Heart right ventricle (tissue), 16 donors: Measurements from ENCODE around the gene CD276. TPM values are rescaled to one million over a fixed set of nuclear protein-coding genes. Genes with fewer than 3 reads are reported as not detected.

Experiments
- ATAC-seq, 8 donors: fragments of 200-7000 bp; cut with Tn5 transposase; one replicate each; pipeline ENCODE4 v1.9.1; 2020; ENCODE audit warnings: mild to moderate bottlenecking in 8 of 8, moderate library complexity in 8 of 8, moderate number of reproducible peaks in 1 of 8
- DNase-seq, 2 donors: peaks; one replicate each; pipeline ENCODE4 v3.0.0-alpha.2; 2020
- H3K27ac ChIP-seq, 10 donors: fragments of 200-600 bp; sonication (generic) in 2 of 10; one replicate each; pipeline versions ENCODE4 v1.5.0 to v1.8.0; 2020 to 2022; ENCODE audit warnings: mild to moderate bottlenecking in 3 of 10
- H3K27me3 ChIP-seq, 7 donors: fragments of 200-600 bp; one replicate each; pipeline ENCODE4 v1.8.0; 2021 to 2022; ENCODE audit warnings: mild to moderate bottlenecking in 2 of 7
- H3K36me3 ChIP-seq, 9 donors: fragments of 200-600 bp; sonication (generic) in 1 of 9; one replicate each; pipeline versions ENCODE4 v1.5.0 to v1.8.0; 2020 to 2022; ENCODE audit warnings: mild to moderate bottlenecking in 2 of 9
- H3K4me1 ChIP-seq, 9 donors: fragments of 200-600 bp; sonication (generic) in 1 of 9; one replicate each; pipeline versions ENCODE4 v1.5.0 to v1.8.0; 2020 to 2022; ENCODE audit warnings: mild to moderate bottlenecking in 4 of 9
- H3K4me3 ChIP-seq, 10 donors: fragments of 200-600 bp; sonication (generic) in 2 of 10; one replicate each; pipeline versions ENCODE4 v1.5.0 to v1.8.0; 2020 to 2022; ENCODE audit warnings: mild to moderate bottlenecking in 7 of 10, moderate library complexity in 2 of 10
- H3K9me3 ChIP-seq, 11 donors: fragments of 200-600 bp in 10 of 11; sonication (generic) in 2 of 11; one replicate each; pipeline versions ENCODE4 v1.5.0 to v1.8.0; 2013 to 2022; ENCODE audit warnings: mild to moderate bottlenecking in 2 of 11, control low read depth in 1 of 11, moderate library complexity in 1 of 11
- WGBS, 2 donors: extraction: QIAGEN DNeasy Blood & Tissue Kit; methylation state at CpG; one replicate each; pipeline ENCODE4 v1.1.7; 2013; ENCODE audit warnings: inconsistent platforms in 1 of 2; 5-methylcytosine and 5-hydroxymethylcytosine counted together
- intact Hi-C, 10 donors: fragments of 100-400 bp; cut with DNase I; formaldehyde crosslinking; loops; one replicate each; pipeline versions ENCODE4 v1.11.1 to v1.14.2; 2022
- polyA plus RNA-seq, 2 donors: library from polyadenylated mRNA; stranded (reverse); fragments of 200-250 nt; gene quantifications; one replicate each; pipeline ENCODE4 v1.2.3, GENCODE V29; 2013
- total RNA-seq, 10 donors: library from RNA; stranded (reverse); fragmentation: NEBNext Ultra II Directional in 3 of 10; extraction: Animal tissue kit (Norgen Biotek cat#: 25700) in 3 of 10; gene quantifications; one replicate each; pipeline versions ENCODE4 v1.2.1 to v1.2.4, GENCODE V29; 2021 to 2023
- TF ChIP-seq, protein P1 (sequence below), 9 donors: fragments of 200-600 bp; sonication (generic) in 2 of 9; IDR thresholded peaks; one replicate each; pipeline versions ENCODE4 v1.5.0 to v1.8.0; 2021 to 2022; ENCODE audit warnings: antibody characterized with exemption in 9 of 9, mild to moderate bottlenecking in 5 of 9, moderate library complexity in 1 of 9
- donor health status: Arrhythmogenic right ventricular cardiomyopathy.
- donor health status: ischemic (EF 13 %, LVEDD 7.1; RV severe dilation, severe dysfunction).
- donor health status: healthy with polysubstance abuse.
- donor health status: DM: no; HTN: yes; CAD: no.
- donor health status: DM: no; HTN: no; CAD: no.
- donor health status: ischemic (EF 25% LVEDD 6.9; RV normal size, moderate dysfunction).
- donor health status: ischemic (EF 25% LVEDD 5.7; RV mildly dilated, moderate dysfunction).
- donor health status: healthy.
- donor health status: DM: yes; HTN: yes; CAD: no.
- donor health status: Ischemic cardiomyopathy.
- donor health status: ischemic (EF 35%, LVEDD 5.7; RV mildly dilated, moderate dysfunction).
- donor health status: nonischemic (EF 11% LVEDD 7.7; RV severe dilation, severe dysfunction).
- donor health status: DM: yes; HTN: yes; CAD: no.
- donor health status: PGD.
- donor health status: ischemic (EF 29% LVEDD 5.4; RV normal size, mild dysfunction).
- donor health status: nonischemic (EF 23%, LVEDD 6.1; RV moderate dilation, normal function).

Gene CD276
- total and polyA plus RNA-seq, 12 donors, result 26.5 to 77.1 (median 38.1) TPM

DNA sequence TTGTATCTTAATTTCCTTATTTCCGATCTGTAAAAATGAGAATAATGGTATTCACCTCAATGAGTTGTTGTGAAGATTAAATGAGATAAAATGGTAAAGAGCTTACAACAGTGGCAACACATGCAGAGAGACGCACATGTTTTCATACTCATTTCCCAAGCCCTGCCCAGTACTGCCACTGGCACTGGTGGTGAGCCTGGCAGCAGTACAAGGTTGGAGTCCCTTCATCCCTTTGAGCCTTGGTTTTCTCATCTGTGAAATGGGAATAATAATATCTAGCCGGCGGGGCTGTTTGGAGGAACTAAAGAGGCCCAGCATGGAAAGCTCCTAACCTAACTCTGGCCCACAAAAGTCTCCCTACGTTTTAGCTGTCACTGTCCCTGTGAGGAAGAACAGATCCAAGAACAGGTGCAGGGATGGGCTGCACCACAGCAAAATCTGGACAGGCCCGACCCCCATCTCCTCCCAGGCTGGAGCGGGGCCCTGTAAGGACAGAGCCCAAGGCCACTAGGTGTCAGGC, 866 bp upstream of the CD276 start:
- TF ChIP-seq, protein P1, sequence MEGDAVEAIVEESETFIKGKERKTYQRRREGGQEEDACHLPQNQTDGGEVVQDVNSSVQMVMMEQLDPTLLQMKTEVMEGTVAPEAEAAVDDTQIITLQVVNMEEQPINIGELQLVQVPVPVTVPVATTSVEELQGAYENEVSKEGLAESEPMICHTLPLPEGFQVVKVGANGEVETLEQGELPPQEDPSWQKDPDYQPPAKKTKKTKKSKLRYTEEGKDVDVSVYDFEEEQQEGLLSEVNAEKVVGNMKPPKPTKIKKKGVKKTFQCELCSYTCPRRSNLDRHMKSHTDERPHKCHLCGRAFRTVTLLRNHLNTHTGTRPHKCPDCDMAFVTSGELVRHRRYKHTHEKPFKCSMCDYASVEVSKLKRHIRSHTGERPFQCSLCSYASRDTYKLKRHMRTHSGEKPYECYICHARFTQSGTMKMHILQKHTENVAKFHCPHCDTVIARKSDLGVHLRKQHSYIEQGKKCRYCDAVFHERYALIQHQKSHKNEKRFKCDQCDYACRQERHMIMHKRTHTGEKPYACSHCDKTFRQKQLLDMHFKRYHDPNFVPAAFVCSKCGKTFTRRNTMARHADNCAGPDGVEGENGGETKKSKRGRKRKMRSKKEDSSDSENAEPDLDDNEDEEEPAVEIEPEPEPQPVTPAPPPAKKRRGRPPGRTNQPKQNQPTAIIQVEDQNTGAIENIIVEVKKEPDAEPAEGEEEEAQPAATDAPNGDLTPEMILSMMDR (IDR thresholded peaks at IDR 0.05), result peak in 5 of 9 donors; percentile 14 to 57 (median 55)
- intact Hi-C loops, result no loop called here
- Histone ChIP-seq H3K27ac (peak overlapping the region in 9 of 10 donors; percentile 65 to 92 (median 90)), H3K36me3 (no peaks in the 10 kb centered on the region), H3K4me1 (peaks cover 19 to 62% (median 37%) of the 10 kb centered on the region in 9 donors), H3K4me3 (peak overlapping the region in 8 of 10 donors; percentile 70 to 96 (median 84)), H3K9me3 (no peaks in the 10 kb centered on the region), H3K27me3 (peaks cover 0 to 55% (median 0%) of the 10 kb centered on the region in 7 donors)
- 53 to 55% methylated on average over 7 of the region's 7 CpGs for WGBS, 2 donors
- ATAC-seq, result no peak
- no peak for DNase-seq

DNA sequence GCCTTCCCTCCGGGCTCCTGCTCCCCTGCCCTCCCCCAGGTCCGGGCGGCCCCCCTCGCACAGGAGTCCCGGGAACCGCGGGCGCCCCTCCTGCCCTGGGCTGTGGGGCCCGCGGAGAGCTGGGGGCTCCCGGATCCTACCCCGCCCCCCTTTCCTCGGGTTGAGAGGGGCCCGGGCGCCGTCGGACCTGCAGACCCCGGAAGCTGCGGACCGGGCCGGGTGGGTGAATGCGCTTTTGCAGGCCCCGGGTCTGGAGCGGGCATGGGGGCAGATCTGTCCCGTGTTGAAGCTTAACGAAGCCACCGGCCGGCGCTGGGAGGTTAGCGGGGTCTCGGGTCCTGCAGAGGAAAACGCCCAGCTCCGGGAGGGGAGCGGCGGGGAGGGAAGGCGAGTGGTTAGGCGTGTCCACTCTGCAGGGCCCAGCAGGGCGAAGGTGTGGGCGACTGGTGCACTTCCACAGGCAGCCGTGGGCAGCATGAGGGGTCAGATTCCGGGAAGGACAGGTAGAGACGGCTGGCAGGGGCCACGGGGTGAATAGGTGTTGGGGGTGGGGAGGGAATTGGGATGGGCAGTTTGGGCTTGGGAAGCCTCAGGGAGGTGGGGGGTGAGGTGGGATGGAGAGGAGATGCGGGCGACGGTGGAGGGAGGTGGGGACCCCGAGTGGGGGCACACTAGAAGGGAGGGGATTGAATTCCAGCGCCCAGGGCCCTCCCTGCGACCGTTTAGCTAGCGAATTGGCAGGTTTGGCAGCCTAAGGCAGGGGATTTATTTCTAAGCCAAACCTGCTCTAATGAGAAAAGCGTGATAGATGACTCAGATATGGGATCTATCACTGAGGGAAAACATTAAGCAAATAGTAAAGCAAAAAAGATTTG, 635 bp downstream of the CD276 start:
- H3K27me3 ChIP-seq, result peaks cover 0 to 49% (median 0%) of the 10 kb centered on the region in 7 donors
- DNase-seq, result peak in 1 of 2 donors; percentile 32
- intact Hi-C loops, result no loop called here

DNA sequence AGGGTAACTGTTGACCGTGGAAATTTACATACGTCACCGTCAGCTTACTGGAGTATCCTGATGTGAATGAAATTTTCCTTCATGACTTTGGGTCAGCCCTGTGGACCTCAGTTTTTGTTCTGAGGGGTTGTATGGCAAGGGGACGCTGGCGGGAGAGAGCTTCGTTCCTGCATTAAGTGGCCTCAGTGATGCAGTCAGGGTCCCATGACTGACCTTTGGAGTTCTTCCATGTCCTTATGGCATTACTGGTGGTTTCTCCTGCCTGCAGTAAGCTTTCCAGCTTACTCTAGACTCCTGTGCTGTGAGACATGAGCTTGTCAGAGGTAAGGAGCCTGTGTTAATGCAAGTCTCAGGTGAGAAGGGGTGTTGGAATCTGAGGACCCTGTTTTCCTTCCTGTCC, 1.8 kb downstream of the CD276 start:
- TF ChIP-seq, protein P1 (IDR thresholded peaks at IDR 0.05), result no peak
- ATAC-seq, result no peak
- 55 to 56% methylated on average over 6 of the region's 6 CpGs for WGBS, 2 donors
- DNase-seq, result no peak
- peaks cover 19 to 77% (median 41%) of the 10 kb centered on the region in 9 donors for H3K4me1 ChIP-seq
- intact Hi-C loops, result no loop called here
- peaks cover 0 to 49% (median 0%) of the 10 kb centered on the region in 7 donors for H3K27me3 ChIP-seq
- H3K27ac ChIP-seq, result peak overlapping the region in 6 of 10 donors; percentile 4 to 59 (median 42)
- no peaks in the 10 kb centered on the region for H3K36me3 ChIP-seq
- peak overlapping the region in 6 of 10 donors; percentile 9 to 96 (median 82) for H3K4me3 ChIP-seq
- no peaks in the 10 kb centered on the region for H3K9me3 ChIP-seq

More for the DNA sequence above, 635 bp downstream of the CD276 start:
- Histone ChIP-seq H3K4me3 (peak overlapping the region; percentile 70 to 96 (median 84)), H3K36me3 (no peaks in the 10 kb centered on the region), H3K9me3 (no peaks in the 10 kb centered on the region), H3K27ac (peak overlapping the region; percentile 31 to 92 (median 90)), H3K4me1 (peaks cover 19 to 76% (median 39%) of the 10 kb centered on the region in 9 donors)
- TF ChIP-seq, protein P1 (IDR thresholded peaks at IDR 0.05), result no peak
- ATAC-seq, result peak; percentile 1 to 45 (median 5)
- WGBS, 2 donors, result 2 to 4% methylated on average over 52 of the region's 52 CpGs

DNA sequence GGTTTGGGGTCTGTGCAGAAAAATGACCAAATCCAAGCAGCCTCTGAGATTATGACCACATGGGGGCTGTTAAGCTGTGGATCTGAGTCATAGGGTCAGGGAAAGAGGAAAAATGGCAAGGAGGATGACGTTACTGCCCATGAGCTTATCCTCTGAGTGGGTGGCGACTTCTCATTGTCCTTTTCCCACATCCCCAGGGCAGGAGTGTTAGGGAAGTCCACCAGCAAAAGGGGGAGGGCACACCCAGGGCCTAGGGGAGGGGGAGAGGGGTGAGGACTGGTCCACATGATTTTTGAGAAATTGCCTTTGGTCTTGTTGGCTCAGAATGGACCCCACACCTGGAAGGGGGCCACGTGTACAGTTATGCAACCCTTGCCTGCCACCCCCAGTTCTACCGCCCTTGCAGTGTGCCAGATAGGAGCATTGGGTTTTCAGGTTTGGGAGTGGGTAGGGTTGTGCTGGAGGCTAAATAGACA, 2.6 kb downstream of the CD276 start:
- intact Hi-C loops, result no loop called here
- ATAC-seq (peak in 3 of 8 donors; percentile 2 to 26 (median 8)), DNase-seq (no peak)
- H3K9me3 ChIP-seq, result no peaks in the 10 kb centered on the region
- TF ChIP-seq, protein P1 (IDR thresholded peaks at IDR 0.05), result no peak
- peaks cover 21 to 82% (median 49%) of the 10 kb centered on the region in 9 donors for H3K4me1 ChIP-seq
- no peak overlapping the region for H3K4me3 ChIP-seq
- no peaks in the 10 kb centered on the region for H3K36me3 ChIP-seq
- peaks cover 0 to 46% (median 0%) of the 10 kb centered on the region in 7 donors for H3K27me3 ChIP-seq
- 50 to 67% methylated on average over 4 of the region's 4 CpGs for whole genome bisulfite sequencing, 2 donors
- H3K27ac ChIP-seq, result peak overlapping the region in 5 of 10 donors; percentile 15 to 61 (median 41)
